OCI-LY1 (cell line): ENCODE results near the gene HAPLN3.

ENCODE experiments used
- H2AFZ ChIP-seq: fragments of 200-600 bp; sonication (generic), shearing (Covaris generic); 2 replicates; pipeline ENCODE4 v1.6.0; 2014; ENCODE audit warnings: antibody characterized with exemption, mild to moderate bottlenecking, low read length
- H3F3A ChIP-seq: fragments of 200-600 bp; sonication (generic), shearing (Covaris generic); 2 replicates; pipeline ENCODE4 v1.6.0; 2014; ENCODE audit warnings: mild to moderate bottlenecking, antibody characterized with exemption, low read length, moderate library complexity; ENCODE audit not compliant: insufficient read depth
- H3K27ac ChIP-seq: fragments of 200-600 bp; sonication (generic); 2 replicates; pipeline ENCODE4 v1.5.1; 2014; ENCODE audit warnings: low read length, mixed run types, mild to moderate bottlenecking, low read depth; ENCODE audit not compliant: poor library complexity, severe bottlenecking
- H3K27me3 ChIP-seq: fragments of 200-600 bp; sonication (generic); 2 replicates; pipeline ENCODE4 v1.6.0; 2014; ENCODE audit warnings: antibody characterized with exemption, mild to moderate bottlenecking, low read length, moderate library complexity; ENCODE audit not compliant: insufficient read depth
- H3K36me3 ChIP-seq: fragments of 200-600 bp; sonication (generic); 2 replicates; pipeline ENCODE4 v1.6.1; 2014; ENCODE audit warnings: mild to moderate bottlenecking, antibody characterized with exemption, low read length, moderate library complexity, mixed read lengths; ENCODE audit not compliant: insufficient read depth
- H3K4me1 ChIP-seq: fragments of 200-600 bp; sonication (generic); 2 replicates; pipeline ENCODE4 v1.5.1; 2014; ENCODE audit warnings: mild to moderate bottlenecking, low read length, moderate library complexity; ENCODE audit not compliant: insufficient read depth, severe bottlenecking
- H3K4me2 ChIP-seq: fragments of 200-600 bp; sonication (generic), shearing (Covaris generic); 2 replicates; pipeline ENCODE4 v1.6.1; 2014; ENCODE audit warnings: low read length
- H3K4me3 ChIP-seq: fragments of 200-600 bp; sonication (generic); 2 replicates; pipeline ENCODE4 v1.5.1; 2014; ENCODE audit warnings: low read length, low read depth, mild to moderate bottlenecking, mixed read lengths; ENCODE audit not compliant: poor library complexity, severe bottlenecking
- H3K79me2 ChIP-seq: fragments of 200-600 bp; shearing (Covaris generic); 2 replicates; pipeline ENCODE4 v1.6.1; 2016; ENCODE audit warnings: mixed run types, low read length, mixed read lengths; ENCODE audit not compliant: insufficient read depth
- H3K9ac ChIP-seq: fragments of 200-600 bp; sonication (generic), shearing (Covaris generic); 2 replicates; pipeline ENCODE4 v1.6.1; 2014; ENCODE audit warnings: mild to moderate bottlenecking, low read length, mixed read lengths
- H3K9me2 ChIP-seq: fragments of 200-600 bp; sonication (generic), shearing (Covaris generic); 2 replicates; pipeline ENCODE4 v1.6.1; 2014; ENCODE audit warnings: low read depth, mild to moderate bottlenecking, low read length, mixed read lengths
- H3K9me3 ChIP-seq: fragments of 200-600 bp; shearing (Covaris generic); 2 replicates; pipeline ENCODE4 v1.6.1; 2014; ENCODE audit warnings: low read length, mixed read lengths
- H4K20me1 ChIP-seq: fragments of 200-600 bp; sonication (generic), shearing (Covaris generic); 2 replicates; pipeline ENCODE4 v1.6.0; 2016; ENCODE audit warnings: mild to moderate bottlenecking, low read length; ENCODE audit not compliant: insufficient read depth
- CTCF ChIP-seq: fragments of 200-600 bp; sonication (generic), shearing (Covaris generic); IDR thresholded peaks from 2 replicates; pipeline ENCODE4 v1.5.1; 2017; ENCODE audit warnings: mild to moderate bottlenecking, antibody characterized with exemption, low read length, moderate library complexity, mixed read lengths
- EZH2 ChIP-seq: fragments of 200-600 bp; sonication (generic), shearing (Covaris generic); IDR thresholded peaks from 2 replicates; pipeline ENCODE4 v1.8.0; 2017; ENCODE audit warnings: borderline replicate concordance, mixed run types, mild to moderate bottlenecking, antibody characterized with exemption, low read length, moderate library complexity, mixed read lengths

The HAPLN3 gene

GRCh38 chr15:88900309-88900981 lies 5.1 kb upstream of the HAPLN3 start:
- Histone ChIP-seq H3K4me3 (no peak overlapping the region), H4K20me1 (no peaks in the 10 kb centered on the region), H3K79me2 (no peaks in the 10 kb centered on the region), H3K9me2 (no peaks in the 10 kb centered on the region), H3K4me1 (peaks cover 2% of the 10 kb centered on the region), H3K9me3 (no peaks in the 10 kb centered on the region), H3F3A (no peaks in the 10 kb centered on the region), H2AFZ (no peak overlapping the region), H3K4me2 (no peak overlapping the region), H3K9ac (no peak overlapping the region), H3K27me3 (0 out of 2 replicates have a peak, but pooled peaks cover 4% of the 10 kb centered on the region), H3K27ac (no peak overlapping the region), H3K36me3 (no peaks in the 10 kb centered on the region)
- TF ChIP-seq CTCF, result no peak
- TF ChIP-seq EZH2, result no peak

GRCh38 chr15:88899251-88899650 lies 3.9 kb upstream of the HAPLN3 start:
- no peaks in the 10 kb centered on the region for H3K9me2 ChIP-seq
- no peaks in the 10 kb centered on the region for H4K20me1 ChIP-seq
- no peak overlapping the region for H3K27ac ChIP-seq
- H3K27me3 ChIP-seq, result peaks cover 9% of the 10 kb centered on the region; the same call in 1 of the 2 replicates
- no peaks in the 10 kb centered on the region for H3F3A ChIP-seq
- H3K79me2 ChIP-seq, result no peaks in the 10 kb centered on the region
- TF ChIP-seq EZH2, result no peak
- no peaks in the 10 kb centered on the region for H3K9me3 ChIP-seq
- H3K36me3 ChIP-seq, result no peaks in the 10 kb centered on the region
- peaks cover 8% of the 10 kb centered on the region for H3K4me1 ChIP-seq
- H3K4me2 ChIP-seq, result no peak overlapping the region
- no peak overlapping the region for H3K4me3 ChIP-seq
- no peak overlapping the region for H3K9ac ChIP-seq
- no peak overlapping the region for H2AFZ ChIP-seq

GRCh38 chr15:88898736-88899135 lies 3.4 kb upstream of the HAPLN3 start:
- H3F3A ChIP-seq, result no peaks in the 10 kb centered on the region
- no peak overlapping the region for H2AFZ ChIP-seq
- H3K4me1 ChIP-seq, result peaks cover 8% of the 10 kb centered on the region
- H3K4me3 ChIP-seq, result no peak overlapping the region
- no peak overlapping the region for H3K9ac ChIP-seq
- H3K9me2 ChIP-seq, result no peaks in the 10 kb centered on the region
- no peaks in the 10 kb centered on the region for H4K20me1 ChIP-seq
- no peaks in the 10 kb centered on the region for H3K79me2 ChIP-seq
- no peak overlapping the region for H3K4me2 ChIP-seq
- no peak overlapping the region for H3K27ac ChIP-seq
- no peaks in the 10 kb centered on the region for H3K36me3 ChIP-seq
- no peaks in the 10 kb centered on the region for H3K9me3 ChIP-seq
- TF ChIP-seq CTCF, result no peak
- no peak for TF ChIP-seq EZH2
- H3K27me3 ChIP-seq, result peaks cover 9% of the 10 kb centered on the region; the same call in 1 of the 2 replicates
